COLO829 (cell line): ENCODE results near the gene UBE3B.

Source experiments
- DNase-seq: peaks from one replicate; pipeline ENCODE4 v3.0.0; 2012; ENCODE audit warnings: low spot score

Gene UBE3B

GRCh38 chr12:109475121-109475520, 2.3 kb upstream of the UBE3B start:
- DNase-seq = no peak

GRCh38 chr12:109475993-109476806, 1.2 kb upstream of the UBE3B start:
- no peak for DNase-seq

DNA sequence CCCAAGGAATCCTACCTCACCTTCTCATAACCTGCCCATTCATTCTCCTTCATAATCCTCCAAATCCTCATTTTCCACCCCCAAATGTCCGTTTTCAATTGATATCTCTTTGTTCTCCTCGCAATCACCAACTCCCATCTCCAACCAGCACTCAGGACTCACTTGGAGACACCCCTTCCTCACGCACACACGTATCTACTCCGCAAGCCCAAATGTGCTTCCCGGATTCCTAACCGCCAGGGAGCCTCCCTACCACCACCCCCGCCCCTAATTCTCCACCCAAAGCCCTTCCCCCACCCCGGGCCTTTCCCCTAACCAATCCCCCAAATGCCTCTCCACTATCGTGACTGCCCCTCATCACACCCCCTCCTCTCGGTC, 638 bp upstream of the UBE3B start:
- DNase-seq = no peak

- DNase-seq = no peak
Observed at GRCh38 chr12:109477963-109478315, 505 bp downstream of the UBE3B start.

DNA sequence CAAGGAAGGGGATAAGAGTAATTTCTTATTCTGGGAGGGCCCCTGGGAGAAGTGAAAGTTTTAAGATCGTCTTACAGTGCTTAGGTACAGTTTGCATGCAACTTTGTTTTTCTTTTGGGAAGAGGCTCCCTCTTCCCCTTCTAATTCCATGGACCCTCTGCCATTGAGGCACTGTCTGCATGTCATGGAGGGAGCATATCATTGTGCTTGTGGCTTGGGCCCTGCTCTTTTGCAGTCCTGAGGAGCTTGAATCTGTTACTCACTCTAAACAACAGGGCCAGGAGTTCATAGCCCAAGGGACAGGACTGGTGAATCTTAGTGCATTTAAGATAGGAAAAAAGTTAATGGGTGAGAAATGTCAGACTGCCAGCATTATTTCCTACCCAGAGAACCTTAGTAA, 2.3 kb downstream of the UBE3B start:
- DNase-seq = no peak

DNA sequence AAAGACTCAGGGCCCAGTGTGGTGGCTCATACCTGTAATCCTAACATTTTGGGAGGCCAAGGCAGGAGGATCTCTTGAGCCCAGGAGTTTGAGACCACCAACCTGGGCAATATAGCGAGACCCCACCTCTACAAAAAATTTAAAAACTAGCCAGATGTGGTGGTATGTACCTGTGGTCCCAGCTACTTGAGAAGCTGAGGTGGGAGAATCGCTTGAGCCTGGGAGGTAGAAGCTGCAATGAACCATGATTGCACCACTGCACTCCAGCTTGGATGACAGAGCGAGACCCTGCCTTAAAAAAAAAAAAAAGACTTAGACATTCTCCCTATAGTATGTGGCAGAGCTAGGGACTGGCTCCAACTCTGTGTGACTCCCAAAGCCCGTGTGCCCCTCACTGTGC, 2.9 kb downstream of the UBE3B start:
- DNase-seq = no peak

GRCh38 chr12:109481863-109482262, 4.4 kb downstream of the UBE3B start:
- DNase-seq = no peak

DNA sequence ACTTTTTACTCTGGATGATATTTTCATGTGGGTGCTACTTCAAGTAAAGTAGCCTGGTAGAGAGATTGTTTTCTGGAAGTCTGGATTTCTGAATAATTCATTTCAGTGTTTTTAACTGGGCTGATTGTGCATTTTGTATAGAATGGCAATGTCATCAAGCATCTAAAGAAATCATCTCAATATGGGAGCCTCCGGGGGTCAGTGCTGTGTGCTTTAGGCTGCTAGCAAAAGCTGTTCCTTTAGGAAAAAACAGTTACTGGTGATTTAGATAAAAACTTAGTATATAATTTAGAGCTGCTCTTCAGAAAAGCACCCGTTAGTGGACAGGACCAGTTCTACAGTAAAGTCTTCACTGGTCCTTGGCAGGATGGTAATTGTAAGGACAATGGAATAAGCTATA, 5.1 kb downstream of the UBE3B start:
- DNase-seq = no peak

DNA sequence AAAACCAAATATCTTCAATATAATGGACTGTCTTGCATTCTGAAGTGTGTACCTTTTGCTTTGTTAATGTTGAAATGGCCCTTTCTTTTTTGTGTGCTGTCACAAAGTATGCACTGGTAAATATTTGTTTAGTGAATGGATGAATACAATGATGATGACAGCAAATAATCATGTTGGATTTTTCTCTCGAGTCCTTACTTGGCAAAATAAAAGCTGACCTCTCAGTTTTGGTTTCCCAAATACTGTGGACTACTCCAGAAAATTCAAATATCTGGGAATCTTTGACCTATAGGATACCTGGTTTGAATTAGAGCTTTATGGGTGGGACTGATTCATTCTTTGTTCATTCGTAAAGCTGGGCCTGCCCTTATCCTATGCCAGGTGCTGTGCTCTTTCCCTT, 5.5 kb downstream of the UBE3B start:
- DNase-seq = no peak

DNA sequence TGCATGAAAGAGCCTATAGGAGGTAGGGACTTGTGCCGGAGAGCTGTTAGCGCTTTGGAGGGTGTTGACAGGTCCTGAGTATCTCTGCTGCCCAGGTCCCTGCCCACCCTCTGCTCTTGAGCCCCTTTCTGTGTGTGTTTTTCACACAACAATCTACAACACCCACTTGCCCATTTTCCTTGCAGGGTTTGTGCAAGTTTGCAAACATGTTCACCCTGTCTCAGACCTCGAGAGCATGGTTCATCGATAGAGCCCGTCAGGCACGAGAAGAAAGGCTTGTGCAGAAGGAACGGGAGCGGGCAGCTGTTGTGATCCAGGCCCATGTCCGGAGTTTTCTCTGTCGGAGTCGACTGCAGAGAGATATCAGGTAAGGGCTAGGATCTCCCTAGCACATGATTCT, 5.9 kb downstream of the UBE3B start:
- DNase-seq = no peak

- DNase-seq = no peak
Observed at GRCh38 chr12:109485201-109485600, 7.8 kb downstream of the UBE3B start.

GRCh38 chr12:109487181-109488050, 10.0 kb downstream of the UBE3B start:
- no peak for DNase-seq

DNA sequence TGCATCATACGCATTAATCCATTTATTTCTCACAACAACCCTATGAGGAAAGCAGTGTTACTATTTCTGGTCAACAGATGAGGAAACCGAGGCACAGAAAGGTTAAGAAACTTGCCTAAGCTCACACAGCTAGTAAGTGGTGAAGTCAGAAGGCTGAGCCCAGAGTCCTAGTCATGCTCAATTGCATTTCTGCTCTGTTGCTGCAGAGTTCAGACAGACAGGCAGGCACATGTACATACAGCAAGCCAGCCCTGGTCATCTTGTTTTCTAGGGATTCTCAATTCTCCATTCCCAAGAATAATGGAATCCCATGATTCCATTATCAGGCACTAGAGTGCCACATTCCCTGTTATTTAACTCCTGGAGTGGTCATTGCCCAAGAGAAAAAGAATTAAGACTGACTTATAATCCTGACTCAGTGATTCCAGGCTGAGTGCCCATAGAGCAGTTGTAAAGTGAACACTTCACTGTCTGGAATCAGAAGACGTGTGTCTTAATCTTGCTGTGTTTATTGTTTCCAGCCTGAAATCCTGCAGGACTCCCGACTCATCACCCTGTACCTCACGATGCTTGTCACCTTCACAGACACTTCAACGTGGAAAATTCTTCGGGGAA, 10.7 kb downstream of the UBE3B start:
- DNase-seq = no peak

- no peak for DNase-seq
Observed at GRCh38 chr12:109489016-109489954, 11.9 kb downstream of the UBE3B start.

DNA sequence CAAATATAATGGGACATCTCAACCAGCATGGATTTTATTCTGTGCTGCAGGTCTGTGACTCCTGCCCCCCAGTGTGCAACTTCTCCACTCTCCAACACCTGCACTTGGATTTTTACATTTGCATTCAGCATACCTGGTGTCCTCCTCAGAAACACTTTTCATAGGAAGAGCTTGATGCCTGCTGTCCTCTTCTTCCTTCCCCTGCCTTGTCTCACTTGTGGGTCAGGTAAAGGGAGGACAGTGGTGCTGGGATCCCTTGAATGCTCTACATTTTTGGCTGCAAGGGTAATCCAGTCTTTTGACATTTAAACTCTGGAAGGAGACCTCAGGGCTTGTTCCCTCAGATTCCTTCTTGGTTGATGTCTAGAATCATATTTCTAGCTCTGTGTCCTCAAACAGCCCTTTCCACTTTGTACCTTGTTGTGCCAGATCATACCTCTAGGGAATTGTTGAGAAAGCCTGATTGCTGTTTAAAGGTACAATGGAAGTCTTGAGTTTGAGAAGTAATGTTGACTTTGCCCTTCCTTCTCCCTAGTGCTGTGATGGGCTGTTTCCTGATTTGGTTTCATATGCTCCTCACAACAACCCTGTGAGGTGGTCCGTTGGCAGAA, 12.6 kb downstream of the UBE3B start:
- DNase-seq = no peak

GRCh38 chr12:109491671-109492070, 14.2 kb downstream of the UBE3B start:
- DNase-seq = no peak

DNA sequence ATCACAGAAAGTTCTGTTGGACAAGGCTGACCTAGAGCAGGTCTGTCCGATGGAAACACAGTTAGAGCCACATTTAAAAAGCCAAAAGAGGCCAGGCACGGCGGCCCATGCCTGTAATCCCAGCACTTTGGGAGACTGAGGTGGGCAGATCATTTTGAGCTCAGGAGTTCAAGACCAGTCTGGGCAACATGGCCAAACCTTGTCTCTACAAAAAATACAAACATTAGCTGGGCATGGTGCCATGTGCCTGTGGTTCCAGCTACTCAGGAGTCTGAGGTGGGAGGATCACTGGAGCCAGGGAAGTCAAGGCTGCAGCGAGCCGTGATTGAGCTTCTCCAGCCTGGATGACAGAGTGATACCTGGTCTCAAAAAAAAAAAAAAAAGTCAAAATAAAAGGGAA, 14.9 kb downstream of the UBE3B start:
- DNase-seq = no peak

GRCh38 chr12:109493090-109493489, 15.7 kb downstream of the UBE3B start:
- DNase-seq = no peak

GRCh38 chr12:109493938-109494337, 16.5 kb downstream of the UBE3B start:
- DNase-seq = no peak

GRCh38 chr12:109494348-109494881, 17.0 kb downstream of the UBE3B start:
- DNase-seq = no peak

- DNase-seq = no peak
Observed at GRCh38 chr12:109495012-109495411, 17.6 kb downstream of the UBE3B start.
